Renal cortex interstitium (tissue), 11 donors: ENCODE results near the gene ALPG. TPM values are rescaled to one million over a fixed set of nuclear protein-coding genes. Genes with fewer than 3 reads are reported as not detected.
"Not testable (repeated sequence)": the region's sequence is repeated elsewhere in the genome, so short reads cannot be mapped to it uniquely, and the experiment has no call there.

Source experiments
- DNase-seq, 11 donors: peaks; one replicate each; pipeline ENCODE4 v3.0.0-alpha.2; 2013; ENCODE audit warnings: low read depth in 9 of 11, low spot score in 4 of 11; ENCODE audit errors: extremely low read depth in 1 of 11
- polyA plus RNA-seq, 3 donors: library from polyadenylated mRNA; unstranded; fragments of 120-200 nt; gene quantifications; one replicate each; pipeline ENCODE4 v1.2.1, GENCODE V29; 2013; ENCODE audit not compliant: insufficient read length in 3 of 3

Gene ALPG
- polyA plus RNA-seq, 3 donors = not detected

- no peak for DNase-seq
Observed at GRCh38 chr2:232415736-232416520, 9.3 kb downstream of the ALPG start.

- no peak for DNase-seq
Observed at GRCh38 chr2:232416521-232417470, 10.2 kb downstream of the ALPG start.

- no peak for DNase-seq
Observed at GRCh38 chr2:232417489-232417888, 10.8 kb downstream of the ALPG start.

DNA sequence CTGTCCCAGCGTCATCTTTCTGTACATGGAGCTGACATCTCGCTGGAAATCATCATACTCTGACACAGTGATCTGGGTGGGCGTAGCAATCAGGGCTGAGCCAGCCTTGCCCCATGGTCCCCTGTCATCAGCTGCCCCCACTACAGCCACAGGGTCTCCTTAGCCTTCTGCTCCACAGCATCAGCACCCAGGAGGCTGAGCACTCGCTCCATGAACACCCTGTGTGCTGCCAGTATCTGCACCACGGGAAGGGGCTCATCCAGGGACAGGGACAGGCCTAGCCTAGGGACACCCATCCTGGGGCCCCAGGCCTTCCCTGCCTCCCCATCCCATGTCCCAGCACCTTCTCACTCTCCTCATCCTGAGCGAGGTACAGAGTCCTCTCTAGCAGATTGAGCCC, 11.4 kb downstream of the ALPG start:
- no peak for DNase-seq

DNA sequence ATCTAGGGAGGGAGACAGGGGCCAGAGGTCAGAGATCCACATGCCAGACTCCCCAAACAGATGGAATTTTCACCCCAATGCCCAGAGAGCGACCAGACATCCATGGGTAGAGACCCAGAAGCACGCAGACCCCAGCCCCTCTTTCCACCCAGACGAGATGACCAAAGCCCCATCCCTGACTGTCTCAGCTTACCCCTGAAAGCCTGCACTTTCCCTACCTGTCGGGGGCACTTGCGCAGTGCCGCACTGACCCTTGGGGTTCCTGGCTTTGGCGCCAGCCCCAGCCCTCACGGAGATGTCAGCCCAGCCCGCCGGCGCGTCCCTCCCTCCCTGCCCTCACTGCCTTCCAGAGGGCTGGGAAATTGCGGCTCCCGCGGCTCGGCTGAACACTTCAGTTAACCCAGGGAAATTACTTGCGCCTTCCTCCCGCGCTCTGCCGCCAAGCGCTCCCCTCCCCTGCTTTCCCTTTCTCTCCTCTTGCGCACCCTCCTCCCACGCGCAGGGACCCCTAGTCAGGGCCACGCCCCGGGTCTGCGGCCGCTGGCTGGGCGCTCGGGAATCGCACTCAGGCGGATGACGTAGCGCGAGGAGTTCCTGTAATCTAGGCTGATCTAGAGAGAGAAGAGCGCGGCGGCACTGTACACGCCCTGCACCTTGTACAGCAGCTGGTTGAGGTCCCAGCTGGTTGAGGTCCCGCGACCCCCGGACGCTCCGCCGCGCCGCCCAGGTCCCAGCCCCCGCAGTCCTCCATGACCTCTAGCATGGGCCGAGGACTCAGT, 12.0 kb downstream of the ALPG start:
- DNase-seq = peak in 3 of 11 donors; percentile 24 to 50 (median 33)

GRCh38 chr2:232419245-232420072, 12.8 kb downstream of the ALPG start:
- no peak for DNase-seq

- no peak for DNase-seq
Observed at GRCh38 chr2:232420073-232420454, 13.4 kb downstream of the ALPG start.

- peak in 2 of 11 donors; percentile 29 to 36 for DNase-seq
Observed at GRCh38 chr2:232420463-232421188, 14.0 kb downstream of the ALPG start.

DNA sequence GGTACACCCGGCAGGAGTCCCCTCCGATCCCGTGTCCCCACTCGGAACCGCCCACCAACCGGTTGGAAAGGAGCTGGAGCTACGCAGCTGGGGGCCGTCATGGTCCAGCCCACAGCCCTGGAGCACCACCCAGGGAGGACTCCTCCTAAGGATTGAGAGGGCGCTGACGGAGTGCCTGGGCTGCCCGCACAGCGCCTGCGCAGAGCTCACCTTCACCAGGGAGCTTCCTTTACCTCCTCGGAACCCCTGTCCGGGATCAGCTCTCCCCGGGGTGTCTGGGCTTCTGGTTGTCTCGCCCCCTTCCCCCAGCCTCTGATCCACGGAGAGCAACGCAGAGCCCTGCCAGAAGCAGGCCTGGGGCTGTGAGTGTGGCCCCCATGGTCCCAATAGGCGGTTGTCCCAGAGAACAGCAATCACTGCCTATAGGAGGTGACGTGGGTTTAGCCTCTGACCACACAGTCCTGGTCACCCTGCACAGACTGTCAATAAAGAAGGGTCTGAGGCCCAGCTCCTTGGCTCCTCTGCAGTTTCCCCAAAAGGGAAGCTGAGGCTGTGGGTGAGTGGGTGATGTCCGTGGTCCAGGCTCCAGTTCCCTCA, 14.6 kb downstream of the ALPG start:
- DNase-seq = peak in 2 of 11 donors; percentile 32 to 33

DNA sequence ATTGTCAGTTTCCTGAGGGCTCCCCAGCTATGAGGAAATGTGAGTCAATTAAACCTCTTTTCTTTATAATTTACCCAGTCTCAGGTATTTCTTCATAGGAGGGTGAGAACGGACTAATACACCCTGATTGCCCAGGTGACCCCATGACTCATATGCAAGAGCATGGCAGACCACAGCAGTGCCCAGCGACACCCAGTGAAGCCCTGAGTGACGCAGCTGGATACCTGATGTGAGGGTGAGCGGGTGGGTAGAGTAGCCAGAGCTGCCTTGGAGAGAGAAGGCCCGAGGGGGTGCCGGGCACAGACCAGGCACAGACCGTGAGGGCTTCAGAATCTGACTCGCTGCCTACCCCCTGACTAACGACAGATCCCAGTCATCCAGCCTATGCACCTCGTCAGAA, 15.4 kb downstream of the ALPG start:
- DNase-seq = no peak

- DNase-seq = not testable (repeated sequence)
Observed at GRCh38 chr2:232422996-232423395, 16.4 kb downstream of the ALPG start.

DNA sequence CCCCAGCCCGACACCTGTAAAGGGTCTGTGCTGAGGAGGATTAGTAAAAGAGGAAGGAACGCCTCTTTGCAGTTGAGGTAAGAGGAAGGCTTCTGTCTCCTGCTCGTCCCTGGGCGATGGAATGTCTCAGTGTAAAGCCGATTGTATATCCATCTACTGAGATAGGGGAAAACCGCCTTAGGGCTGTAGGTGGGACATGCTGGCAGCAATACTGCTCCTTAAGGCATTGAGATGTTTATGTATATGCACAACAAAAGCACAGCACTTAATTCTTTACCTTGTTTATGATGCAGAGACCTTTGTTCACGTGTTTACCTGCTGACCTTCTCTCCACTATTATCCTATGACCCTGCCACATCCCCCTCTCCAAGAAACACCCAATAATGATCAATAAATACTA, 16.8 kb downstream of the ALPG start:
- not testable (repeated sequence) for DNase-seq

- DNase-seq = no peak
Observed at GRCh38 chr2:232431705-232432590, 25.3 kb downstream of the ALPG start.

- DNase-seq = no peak
Observed at GRCh38 chr2:232432598-232433184, 26.0 kb downstream of the ALPG start.

GRCh38 chr2:232433622-232434021, 27.0 kb downstream of the ALPG start:
- not testable (repeated sequence) for DNase-seq

DNA sequence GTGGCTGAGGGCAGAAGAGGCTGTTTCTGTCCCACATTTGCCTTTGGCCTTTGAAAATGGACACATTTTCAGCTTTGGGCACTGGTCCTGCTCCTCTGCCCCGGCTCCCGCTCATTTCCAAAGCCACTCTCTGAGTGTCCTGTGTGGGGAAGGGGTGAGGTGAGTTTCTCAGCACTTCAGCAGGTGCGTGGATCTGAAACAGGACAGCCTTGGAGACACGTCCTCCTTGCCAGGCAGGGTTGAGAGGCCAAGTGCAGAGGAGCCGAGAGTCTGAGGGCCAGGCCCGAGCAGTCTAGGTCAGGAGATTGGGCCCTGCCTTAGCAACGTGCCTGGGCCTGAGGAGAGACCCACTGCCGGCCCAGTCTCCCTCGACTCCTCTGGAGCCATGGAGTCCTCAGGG, 27.4 kb downstream of the ALPG start:
- no peak for DNase-seq
